ENCODE data around the gene OVOL1.
"Not testable (repeated sequence)": the region's sequence is repeated elsewhere in the genome, so short reads cannot be mapped to it uniquely, and the experiment has no call there.

GRCh38 chr11:65762169-65762568, 24.7 kb upstream of the OVOL1 start:
- not testable (repeated sequence) for TF ChIP-seq CTCF, POLR2A (IDR thresholded peaks at IDR 0.05)

Measured in heart left ventricle (tissue), 13 donors.